HG03571 (cell line): ENCODE data around the gene AKAP7.
"Not testable (repeated sequence)": the region's sequence is repeated elsewhere in the genome, so short reads cannot be mapped to it uniquely, and the experiment has no call there.

Experiments used
- ATAC-seq: cut with Tn5 transposase; IDR thresholded peaks from one replicate; pipeline ENCODE4 v1.9.1; 2021; ENCODE audit not compliant: unreplicated experiment

AKAP7 gene

GRCh38 chr6:131290955-131291354, 155.7 kb downstream of the AKAP7 start:
- ATAC-seq = no peak

- ATAC-seq = no peak
Observed at GRCh38 chr6:131292145-131292938, 157.1 kb downstream of the AKAP7 start.

- ATAC-seq = no peak
Observed at GRCh38 chr6:131293472-131293911, 158.2 kb downstream of the AKAP7 start.

- ATAC-seq = no peak
Observed at GRCh38 chr6:131295081-131295480, 159.8 kb downstream of the AKAP7 start.

- not testable (repeated sequence) for ATAC-seq
Observed at GRCh38 chr6:131300826-131301225, 165.6 kb downstream of the AKAP7 start.

GRCh38 chr6:131303338-131303930, 168.2 kb downstream of the AKAP7 start:
- ATAC-seq = no peak

- no peak for ATAC-seq
Observed at GRCh38 chr6:131305037-131305850, 170.0 kb downstream of the AKAP7 start.

GRCh38 chr6:131309437-131309836, 174.2 kb downstream of the AKAP7 start:
- no peak for ATAC-seq

- ATAC-seq = no peak
Observed at GRCh38 chr6:131314838-131315237, 179.6 kb downstream of the AKAP7 start.

GRCh38 chr6:131316654-131317053, 181.4 kb downstream of the AKAP7 start:
- no peak for ATAC-seq

GRCh38 chr6:131317516-131317915, 182.2 kb downstream of the AKAP7 start:
- no peak for ATAC-seq

GRCh38 chr6:131321589-131321988, 186.3 kb downstream of the AKAP7 start:
- no peak for ATAC-seq

GRCh38 chr6:131322125-131322524, 186.9 kb downstream of the AKAP7 start:
- no peak for ATAC-seq

GRCh38 chr6:131325669-131326068, 190.4 kb downstream of the AKAP7 start:
- ATAC-seq = not testable (repeated sequence)

- ATAC-seq = not testable (repeated sequence)
Observed at GRCh38 chr6:131328727-131329126, 193.5 kb downstream of the AKAP7 start.

- no peak for ATAC-seq
Observed at GRCh38 chr6:131331151-131331550, 195.9 kb downstream of the AKAP7 start.

- ATAC-seq = no peak
Observed at GRCh38 chr6:131331873-131332781, 196.9 kb downstream of the AKAP7 start.
